Anterior cingulate cortex (tissue), 58 donors: ENCODE results near the gene EPHA5.

Experiments
- DNase-seq, 58 donors: peaks; one replicate each; lab custom pipeline; 2025; lab: John Stamatoyannopoulos, UW

The EPHA5 gene

GRCh38 chr4:65508168-65508567, 162.1 kb downstream of the EPHA5 start:
- no peak for DNase-seq

DNA sequence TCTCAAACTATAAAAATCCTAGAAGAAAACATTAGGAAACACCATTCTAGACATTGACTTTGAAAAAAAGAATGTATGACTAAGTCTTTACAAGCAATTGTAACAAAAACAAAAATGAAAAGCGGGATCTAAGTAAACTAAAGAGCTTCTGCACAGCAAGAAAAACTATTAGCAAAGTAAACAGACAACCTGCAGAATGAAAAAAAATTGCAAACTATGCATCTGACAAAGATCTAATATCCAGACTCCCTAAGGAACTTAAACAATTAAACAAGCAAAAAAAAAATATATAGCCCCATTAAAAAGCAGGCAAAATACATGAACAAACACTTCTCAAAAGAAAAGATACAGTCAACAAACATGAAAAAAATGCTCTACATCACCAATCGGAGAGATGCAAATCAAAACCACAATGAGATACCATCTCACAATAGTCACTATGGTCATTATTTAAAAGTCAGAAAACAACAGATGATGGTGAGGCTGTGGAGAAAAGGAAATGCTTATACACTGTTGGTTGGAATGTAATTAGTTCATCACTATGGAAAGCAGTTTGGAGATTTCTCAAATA, 168.1 kb downstream of the EPHA5 start:
- no peak for DNase-seq

- no peak for DNase-seq
Observed at GRCh38 chr4:65498606-65499005, 171.7 kb downstream of the EPHA5 start.

GRCh38 chr4:65495439-65495838, 174.8 kb downstream of the EPHA5 start:
- DNase-seq: no peak

DNA sequence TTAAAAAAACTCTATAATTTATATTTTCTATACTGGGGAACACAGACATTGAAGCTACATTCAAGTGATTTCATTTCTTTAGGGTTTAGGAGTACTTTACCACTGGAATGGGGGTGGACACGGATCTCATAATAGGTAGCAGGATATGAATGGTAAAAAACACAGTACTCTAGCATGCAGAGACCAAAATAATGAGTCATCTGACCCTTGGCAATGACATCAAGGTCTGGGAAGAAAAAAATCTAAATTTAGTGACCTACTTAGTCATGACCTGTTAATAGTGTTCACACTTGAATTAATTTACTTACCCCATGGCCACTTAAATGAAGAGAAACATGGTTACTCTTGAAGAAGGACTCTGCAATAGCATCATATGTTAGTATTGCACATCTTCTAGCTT, 187.9 kb downstream of the EPHA5 start:
- DNase-seq: no peak

GRCh38 chr4:65472531-65472930, 197.8 kb downstream of the EPHA5 start:
- DNase-seq: peak in 1 of 58 donors; percentile 2

DNA sequence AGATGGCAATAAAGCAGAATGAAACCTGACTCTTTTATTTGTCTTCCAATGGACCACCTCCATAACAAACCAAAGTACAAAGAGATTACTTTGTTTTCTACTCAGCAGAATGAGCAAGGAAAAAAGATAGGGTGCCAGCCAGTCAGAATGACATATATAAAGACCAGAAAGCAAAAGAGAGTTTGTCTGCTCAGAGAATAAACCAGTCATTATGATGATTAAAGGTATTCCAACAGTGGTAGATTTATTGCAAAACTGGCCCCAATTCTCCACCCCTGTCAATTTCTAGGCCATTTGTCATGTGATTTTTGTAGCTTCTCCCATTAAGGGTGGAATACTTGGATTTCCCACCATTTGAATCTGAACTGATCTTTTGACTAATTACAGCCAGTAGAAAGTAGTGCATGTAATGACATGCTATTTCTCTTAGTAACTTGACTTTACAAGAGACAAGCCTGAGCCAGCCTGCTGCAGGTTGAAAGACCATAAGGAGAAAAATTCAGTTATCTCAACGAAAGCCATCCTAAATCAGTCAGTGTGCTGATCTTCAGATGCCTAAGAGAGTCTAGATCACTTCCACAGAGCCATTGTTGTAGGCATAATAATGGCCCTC, 203.1 kb downstream of the EPHA5 start:
- DNase-seq: no peak

GRCh38 chr4:65461781-65462180, 208.5 kb downstream of the EPHA5 start:
- DNase-seq: no peak

- no peak for DNase-seq
Observed at GRCh38 chr4:65457011-65457410, 213.3 kb downstream of the EPHA5 start.

DNA sequence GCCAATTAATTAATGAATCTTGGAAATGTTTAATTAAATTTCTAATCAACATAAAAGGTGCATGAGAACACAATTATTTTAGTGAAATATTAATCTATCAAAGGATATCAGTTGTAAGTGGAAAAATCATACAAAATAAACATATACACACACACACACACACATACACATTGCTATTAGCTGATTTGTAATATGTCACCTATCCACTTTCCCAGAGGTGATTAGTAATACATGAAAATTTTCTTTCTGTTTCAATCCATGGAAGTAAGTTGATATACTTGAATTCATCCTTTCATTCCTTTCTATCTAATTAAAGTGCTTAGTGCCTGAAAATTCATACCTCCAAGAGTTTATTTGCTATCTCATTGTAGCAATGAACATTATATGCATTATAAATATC, 213.7 kb downstream of the EPHA5 start:
- DNase-seq: no peak

- DNase-seq: no peak
Observed at GRCh38 chr4:65453398-65453797, 216.9 kb downstream of the EPHA5 start.

DNA sequence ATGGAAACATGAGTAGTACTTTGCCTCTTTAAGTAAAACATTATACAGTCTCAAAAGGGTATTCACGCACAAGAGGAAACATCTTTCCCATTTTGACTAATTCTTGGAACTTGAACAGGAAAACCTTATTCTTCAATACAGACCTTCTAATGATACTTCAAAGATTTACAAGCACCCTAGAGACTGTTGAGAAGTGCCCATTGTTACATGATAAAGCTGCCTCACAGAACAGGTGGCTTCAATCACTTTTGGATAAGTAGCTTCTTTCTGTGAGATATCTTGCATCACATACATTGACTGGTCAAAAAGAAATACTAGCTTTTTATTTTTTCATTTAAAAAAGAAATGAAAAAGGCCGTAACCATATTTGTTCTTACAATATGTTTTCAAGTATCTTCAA, 219.4 kb downstream of the EPHA5 start:
- no peak for DNase-seq

GRCh38 chr4:65437102-65437501, 233.2 kb downstream of the EPHA5 start:
- no peak for DNase-seq

GRCh38 chr4:65422109-65422508, 248.2 kb downstream of the EPHA5 start:
- DNase-seq: no peak

DNA sequence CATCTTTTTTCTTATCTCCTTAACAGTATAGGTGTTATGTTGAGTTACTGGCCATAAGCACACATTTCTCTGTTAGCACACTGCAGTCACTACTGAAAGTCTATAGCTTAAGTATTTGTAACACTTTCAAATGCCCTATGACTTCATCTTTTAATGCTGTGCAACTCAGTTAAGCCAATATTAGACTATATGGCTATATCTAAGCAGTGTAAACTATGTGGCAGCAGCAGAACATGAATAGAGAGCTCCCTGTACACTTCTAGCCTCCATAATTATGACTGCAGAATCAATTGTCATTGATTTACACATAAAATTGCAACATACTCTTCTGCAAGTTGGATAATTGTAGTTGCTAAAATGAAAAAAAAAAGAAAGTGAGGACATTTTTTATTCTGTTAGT, 250.3 kb downstream of the EPHA5 start:
- DNase-seq: no peak

GRCh38 chr4:65416891-65417290, 253.4 kb downstream of the EPHA5 start:
- peak in 18 of 58 donors; percentile 1 to 32 (median 6) for DNase-seq

GRCh38 chr4:65407483-65407882, 262.8 kb downstream of the EPHA5 start:
- DNase-seq: no peak

DNA sequence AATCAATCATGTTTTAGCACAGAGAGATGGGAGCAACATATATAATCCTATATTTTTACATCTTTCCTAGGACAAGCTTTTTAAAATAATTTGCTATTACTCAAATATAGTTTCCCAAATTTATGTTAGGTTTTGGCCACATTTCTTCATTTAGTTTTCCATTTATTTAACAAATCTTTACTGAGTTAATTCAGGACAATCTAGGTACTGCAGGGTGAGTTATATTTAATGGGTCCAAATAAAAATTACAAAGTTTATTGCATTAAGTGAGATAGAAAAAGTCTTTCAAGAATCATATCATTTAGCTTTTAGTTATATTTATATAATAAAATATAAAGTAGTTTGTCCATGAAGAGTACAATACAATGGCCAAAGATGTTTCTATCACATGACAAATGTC, 269.2 kb downstream of the EPHA5 start:
- DNase-seq: no peak

GRCh38 chr4:65399084-65399483, 271.2 kb downstream of the EPHA5 start:
- DNase-seq: no peak

GRCh38 chr4:65393078-65393477, 277.2 kb downstream of the EPHA5 start:
- DNase-seq: no peak

DNA sequence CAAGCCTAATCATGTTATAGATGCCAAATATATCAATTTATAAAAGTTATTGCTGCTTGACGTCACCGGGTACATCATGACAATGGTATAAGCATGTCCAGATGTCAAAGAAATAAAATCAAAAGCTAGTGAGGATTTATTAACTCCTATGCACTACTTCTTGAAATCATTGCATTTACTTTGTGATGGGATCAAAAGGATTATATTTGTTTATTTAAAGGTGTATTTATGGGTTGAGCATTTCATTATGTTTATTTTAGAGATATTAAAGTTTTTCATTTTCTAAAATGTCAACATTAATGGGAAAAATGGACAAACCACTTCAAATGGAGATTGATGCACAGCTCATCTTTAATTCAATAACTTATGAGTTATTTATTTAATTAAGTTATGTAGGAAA, 277.8 kb downstream of the EPHA5 start:
- DNase-seq: no peak

- no peak for DNase-seq
Observed at GRCh38 chr4:65391814-65392213, 278.5 kb downstream of the EPHA5 start.

- no peak for DNase-seq
Observed at GRCh38 chr4:65391382-65391781, 278.9 kb downstream of the EPHA5 start.
